Heart left ventricle (tissue), 16 donors: Measurements from ENCODE around the gene COL26A1. TPM values are rescaled to one million over a fixed set of nuclear protein-coding genes. Genes with fewer than 3 reads are reported as not detected.

Experiments used
- ATAC-seq, 4 donors: fragments of 200-7000 bp; cut with Tn5 transposase; one replicate each; pipeline ENCODE4 v1.9.1; 2020 to 2022; ENCODE audit warnings: moderate library complexity in 4 of 4, mild to moderate bottlenecking in 3 of 4, moderate number of reproducible peaks in 1 of 4
- DNase-seq, 5 donors: peaks; one replicate each; pipeline ENCODE4 v3.0.0-alpha.2; 2020
- H3K27ac ChIP-seq, 12 donors: fragments of 200-600 bp; sonication (generic) in 4 of 12; one replicate each; pipeline versions ENCODE4 v1.5.0 to v1.8.0; 2016 to 2022; ENCODE audit warnings: mild to moderate bottlenecking in 2 of 12
- H3K27me3 ChIP-seq, 9 donors: fragments of 200-600 bp; sonication (generic) in 2 of 9; one replicate each; pipeline versions ENCODE4 v1.5.1 to v1.8.0; 2016 to 2022; ENCODE audit warnings: mild to moderate bottlenecking in 3 of 9
- H3K36me3 ChIP-seq, 9 donors: fragments of 200-600 bp; sonication (generic) in 2 of 9; one replicate each; pipeline versions ENCODE4 v1.5.0 to v1.8.0; 2018 to 2022; ENCODE audit warnings: mild to moderate bottlenecking in 2 of 9
- H3K4me1 ChIP-seq, 12 donors: fragments of 200-600 bp; sonication (generic) in 4 of 12; one replicate each; pipeline versions ENCODE4 v1.5.0 to v1.8.0; 2016 to 2022; ENCODE audit warnings: mild to moderate bottlenecking in 3 of 12
- H3K4me3 ChIP-seq, 12 donors: fragments of 200-600 bp; sonication (generic) in 4 of 12; one replicate each; pipeline versions ENCODE4 v1.5.0 to v1.8.0; 2017 to 2022; ENCODE audit warnings: mild to moderate bottlenecking in 9 of 12, moderate library complexity in 4 of 12
- H3K9me3 ChIP-seq, 12 donors: fragments of 200-600 bp; sonication (generic) in 4 of 12; one replicate each; pipeline versions ENCODE4 v1.5.0 to v1.8.0; 2016 to 2022; ENCODE audit warnings: mild to moderate bottlenecking in 1 of 12
- POLR2A ChIP-seq, 2 donors: fragments of 450-650 bp; IDR thresholded peaks; one replicate each; pipeline ENCODE4 v1.6.1; 2017; ENCODE audit warnings: antibody characterized with exemption in 2 of 2, mild to moderate bottlenecking in 2 of 2, moderate library complexity in 2 of 2
- WGBS, 4 donors: extraction: QIAGEN DNeasy Blood & Tissue Kit in 2 of 4; methylation state at CpG; one replicate each; pipeline versions ENCODE4 v1.1.5 to v1.1.7; 2013 to 2018; 5-methylcytosine and 5-hydroxymethylcytosine counted together
- intact Hi-C, 10 donors: fragments of 100-400 bp; cut with DNase I; formaldehyde crosslinking; loops; one replicate each; pipeline versions ENCODE4 v1.11.1 to v1.14.2; 2022
- polyA plus RNA-seq, 2 donors: library from polyadenylated mRNA; stranded (reverse); fragments of 200-250 nt; gene quantifications; one replicate each; pipeline ENCODE4 v1.2.3, GENCODE V29; 2013
- total RNA-seq, 9 donors: library from RNA; depleted of rRNA in 2 of 9; stranded (reverse); fragments of >200 nt in 2 of 9; fragmentation: NEBNext Ultra II Directional in 3 of 9; extraction: Animal tissue kit (Norgen Biotek cat#: 25700) in 3 of 9; gene quantifications; one replicate each; pipeline versions ENCODE4 v1.1.0 to v1.2.4, GENCODE V29; 2016 to 2023
- TF ChIP-seq, protein P1 (sequence below), 12 donors: fragments of 200-600 bp; sonication (generic) in 4 of 12; IDR thresholded peaks; one replicate each; pipeline versions ENCODE4 v1.5.0 to v1.8.0; 2018 to 2022; ENCODE audit warnings: antibody characterized with exemption in 12 of 12, mild to moderate bottlenecking in 5 of 12
- donor health status: ischemic (EF 13 %, LVEDD 7.1; RV severe dilation, severe dysfunction).
- donor health status: healthy with polysubstance abuse.
- donor health status: DM: no; HTN: yes; CAD: no.
- donor health status: DM: no; HTN: no; CAD: no.
- donor health status: ischemic (EF 25% LVEDD 6.9; RV normal size, moderate dysfunction).
- donor health status: ischemic (EF 25% LVEDD 5.7; RV mildly dilated, moderate dysfunction).
- donor health status: healthy.
- donor health status: DM: yes; HTN: yes; CAD: no.
- donor health status: ischemic (EF 35%, LVEDD 5.7; RV mildly dilated, moderate dysfunction).
- donor health status: nonischemic (EF 11% LVEDD 7.7; RV severe dilation, severe dysfunction).
- donor health status: DM: yes; HTN: yes; CAD: no.
- donor health status: PGD.
- donor health status: ischemic (EF 29% LVEDD 5.4; RV normal size, mild dysfunction).
- donor health status: nonischemic (EF 23%, LVEDD 6.1; RV moderate dilation, normal function).

COL26A1 gene
- total and polyA plus RNA-seq, 11 donors = 0.08 to 2.1 TPM; not detected in 9

DNA sequence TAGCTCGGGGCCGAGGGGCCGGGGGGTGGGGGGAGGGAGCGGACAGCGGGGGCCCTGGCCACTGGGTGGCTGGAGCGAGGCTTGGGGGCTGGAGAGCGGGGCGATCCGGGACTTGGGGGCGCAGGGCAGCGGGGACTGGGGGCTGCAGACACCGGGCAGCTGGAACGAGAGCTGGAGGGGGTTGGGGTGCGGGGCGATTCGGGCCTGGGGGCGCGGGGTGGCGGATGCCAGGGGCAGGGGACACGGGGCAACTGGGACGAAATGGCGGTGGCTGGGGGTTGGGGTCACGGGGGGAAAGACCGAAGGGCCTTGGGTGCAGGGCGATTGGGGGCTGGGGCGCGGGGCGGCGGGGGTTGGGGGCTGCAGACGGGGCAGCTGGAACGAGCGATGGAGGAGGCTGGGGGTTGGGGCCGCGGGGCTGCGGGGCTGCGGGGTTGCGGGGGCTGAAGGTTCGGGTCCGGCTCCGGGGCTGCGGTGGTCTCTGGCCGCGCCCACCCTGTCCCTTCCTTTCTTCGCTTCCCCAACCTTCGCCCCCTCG, 590 bp downstream of the COL26A1 start:
- H3K27me3 ChIP-seq = peaks cover 0 to 35% (median 8%) of the 10 kb centered on the region in 9 donors
- 0 to 4% (median 2%) methylated on average over 6 to 44 of the region's 46 CpGs for WGBS, 4 donors
- intact Hi-C loops = loop anchor here in 8 of 10 donors (5.0 to 10.0 kb wide), 5 partner anchors 49 to 909 kb away; no protein-coding TSS in a partner anchor

DNA sequence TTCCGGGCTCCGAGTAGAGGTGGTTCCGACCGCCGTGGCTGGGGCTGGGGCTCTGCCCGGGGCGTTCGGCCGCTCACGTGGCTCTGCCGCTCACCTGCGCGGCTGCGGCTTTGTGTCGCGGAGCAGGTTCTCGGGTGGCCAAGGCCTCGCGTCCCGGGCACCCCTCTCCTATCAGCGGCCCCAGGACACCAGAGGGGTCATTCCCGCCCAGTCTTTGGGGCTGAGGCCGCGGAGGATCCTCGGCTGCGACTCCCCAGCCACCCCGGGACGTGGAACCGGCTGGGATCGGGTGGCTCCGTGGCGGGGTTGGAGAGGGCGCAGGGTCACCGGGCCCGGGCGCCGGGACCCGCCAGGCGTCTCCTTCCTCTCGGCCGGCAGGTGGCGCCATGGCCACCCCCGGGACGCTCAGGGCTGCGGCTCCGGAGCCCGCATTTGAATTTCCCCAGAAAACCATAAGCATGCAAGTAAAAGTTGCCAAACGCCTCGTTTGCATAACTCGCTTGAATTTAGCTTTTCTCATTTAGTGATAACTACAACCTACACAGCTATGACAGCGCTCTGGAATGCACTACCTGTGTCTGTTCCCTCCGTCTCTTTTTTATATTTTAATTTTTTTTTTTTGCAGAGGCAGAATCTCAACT, 1.2 kb downstream of the COL26A1 start:
- Histone ChIP-seq H3K9me3 (no peaks in the 10 kb centered on the region), H3K36me3 (no peaks in the 10 kb centered on the region), H3K27me3 (peaks cover 0 to 41% (median 8%) of the 10 kb centered on the region in 9 donors), H3K4me1 (peaks cover 0 to 20% (median 11%) of the 10 kb centered on the region in 12 donors), H3K4me3 (peak overlapping the region; percentile 41 to 68 (median 58)), H3K27ac (no peak overlapping the region)
- 2 to 4% (median 3%) methylated on average over 24 to 52 of the region's 52 CpGs for WGBS, 4 donors
- ATAC-seq (peak; percentile 67 to 96 (median 88)), DNase-seq (peak; percentile 44 to 78 (median 57))
- intact Hi-C loops = loop anchor here in 9 of 10 donors (1.0 to 10.0 kb wide), 9 partner anchors 47 to 908 kb away; no protein-coding TSS in a partner anchor
- TF ChIP-seq, protein P1, sequence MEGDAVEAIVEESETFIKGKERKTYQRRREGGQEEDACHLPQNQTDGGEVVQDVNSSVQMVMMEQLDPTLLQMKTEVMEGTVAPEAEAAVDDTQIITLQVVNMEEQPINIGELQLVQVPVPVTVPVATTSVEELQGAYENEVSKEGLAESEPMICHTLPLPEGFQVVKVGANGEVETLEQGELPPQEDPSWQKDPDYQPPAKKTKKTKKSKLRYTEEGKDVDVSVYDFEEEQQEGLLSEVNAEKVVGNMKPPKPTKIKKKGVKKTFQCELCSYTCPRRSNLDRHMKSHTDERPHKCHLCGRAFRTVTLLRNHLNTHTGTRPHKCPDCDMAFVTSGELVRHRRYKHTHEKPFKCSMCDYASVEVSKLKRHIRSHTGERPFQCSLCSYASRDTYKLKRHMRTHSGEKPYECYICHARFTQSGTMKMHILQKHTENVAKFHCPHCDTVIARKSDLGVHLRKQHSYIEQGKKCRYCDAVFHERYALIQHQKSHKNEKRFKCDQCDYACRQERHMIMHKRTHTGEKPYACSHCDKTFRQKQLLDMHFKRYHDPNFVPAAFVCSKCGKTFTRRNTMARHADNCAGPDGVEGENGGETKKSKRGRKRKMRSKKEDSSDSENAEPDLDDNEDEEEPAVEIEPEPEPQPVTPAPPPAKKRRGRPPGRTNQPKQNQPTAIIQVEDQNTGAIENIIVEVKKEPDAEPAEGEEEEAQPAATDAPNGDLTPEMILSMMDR (IDR thresholded peaks at IDR 0.05) = peak; percentile 87 to 97 (median 95)
- no peak for TF ChIP-seq POLR2A (IDR thresholded peaks at IDR 0.05)

More for the DNA sequence above, 590 bp downstream of the COL26A1 start:
- H3K27ac ChIP-seq = no peak overlapping the region
- TF ChIP-seq, protein P1 (IDR thresholded peaks at IDR 0.05) = no peak
- TF ChIP-seq POLR2A (IDR thresholded peaks at IDR 0.05) = no peak
- H3K9me3 ChIP-seq = no peaks in the 10 kb centered on the region
- DNase-seq (no peak), ATAC-seq (no peak)
- peak overlapping the region; percentile 41 to 68 (median 58) for H3K4me3 ChIP-seq
- peaks cover 0 to 20% (median 11%) of the 10 kb centered on the region in 12 donors for H3K4me1 ChIP-seq
- H3K36me3 ChIP-seq = no peaks in the 10 kb centered on the region

DNA sequence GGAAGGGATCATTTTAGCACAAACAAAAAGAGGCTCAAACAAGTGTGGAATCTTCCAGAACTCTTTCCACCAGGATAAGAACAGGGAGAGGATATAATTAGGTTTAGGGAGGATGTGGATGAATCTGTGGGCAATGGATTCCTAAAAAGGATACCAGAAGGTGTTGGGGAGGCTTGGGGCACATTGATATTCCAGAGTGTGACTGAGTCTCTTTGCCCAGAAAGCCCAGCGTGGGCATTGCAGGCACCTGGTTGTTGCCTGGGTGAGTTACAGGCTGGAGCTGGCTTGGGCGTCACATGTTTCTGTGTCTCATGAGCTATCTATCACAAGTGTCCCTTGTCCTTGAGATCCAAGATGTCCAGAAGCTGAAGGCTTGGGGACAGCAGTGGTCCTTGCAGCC, 3.3 kb downstream of the COL26A1 start:
- Histone ChIP-seq H3K9me3 (no peaks in the 10 kb centered on the region), H3K4me3 (no peak overlapping the region), H3K36me3 (no peaks in the 10 kb centered on the region), H3K27ac (no peak overlapping the region), H3K27me3 (peaks cover 0 to 48% (median 8%) of the 10 kb centered on the region in 9 donors), H3K4me1 (peaks cover 0 to 20% (median 11%) of the 10 kb centered on the region in 12 donors)
- no peak for ATAC-seq
- no peak for DNase-seq
- TF ChIP-seq POLR2A (IDR thresholded peaks at IDR 0.05) = no peak
- TF ChIP-seq, protein P1 (IDR thresholded peaks at IDR 0.05) = no peak
- intact Hi-C loops = loop anchor here in 5 of 10 donors (2.0 to 10.0 kb wide), 6 partner anchors 45 to 899 kb away; no protein-coding TSS in a partner anchor
- 88 to 94% (median 92%) methylated on average over 2 of the region's 2 CpGs for WGBS, 4 donors

DNA sequence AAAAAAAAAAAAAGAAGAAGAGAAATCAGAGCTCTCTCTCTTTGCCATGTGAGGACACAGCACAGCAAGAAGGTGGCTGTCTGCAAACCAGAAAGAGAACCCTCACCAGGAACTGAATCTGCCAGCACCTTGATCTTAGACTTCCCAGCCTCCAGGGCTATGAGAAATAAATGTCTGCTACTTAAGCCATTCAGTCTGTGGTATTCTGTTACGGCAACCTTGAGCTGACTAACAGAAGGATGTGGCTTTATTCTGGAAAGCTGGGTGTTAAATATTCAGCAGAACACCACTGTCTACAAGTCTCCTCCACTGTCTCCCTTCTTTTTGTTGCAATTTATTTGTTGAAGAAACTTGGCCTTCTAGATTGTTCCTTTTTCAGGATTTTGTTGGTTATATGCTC, 5.0 kb downstream of the COL26A1 start:
- Histone ChIP-seq H3K27me3 (peaks cover 0 to 57% (median 5%) of the 10 kb centered on the region in 9 donors), H3K36me3 (no peaks in the 10 kb centered on the region), H3K27ac (no peak overlapping the region), H3K4me3 (no peak overlapping the region), H3K4me1 (peaks cover 0 to 17% (median 9%) of the 10 kb centered on the region in 12 donors), H3K9me3 (no peaks in the 10 kb centered on the region)
- DNase-seq (no peak), ATAC-seq (no peak)
- intact Hi-C loops = loop anchor here in 3 of 10 donors (5.0 to 10.0 kb wide), 3 partner anchors 167 to 897 kb away; no protein-coding TSS in a partner anchor
- 90 to 100% (median 95%) methylated on average over 1 of the region's 1 CpG for WGBS, 4 donors
- no peak for TF ChIP-seq POLR2A (IDR thresholded peaks at IDR 0.05)
- TF ChIP-seq, protein P1 (IDR thresholded peaks at IDR 0.05) = no peak
